ENCODE results near the gene DCC. TPM values are rescaled to one million over a fixed set of nuclear protein-coding genes. Genes with fewer than 3 reads are reported as not detected.

The DCC gene
- total RNA-seq, 1 experiment from 2014 or later, result 0.39 TPM

DNA sequence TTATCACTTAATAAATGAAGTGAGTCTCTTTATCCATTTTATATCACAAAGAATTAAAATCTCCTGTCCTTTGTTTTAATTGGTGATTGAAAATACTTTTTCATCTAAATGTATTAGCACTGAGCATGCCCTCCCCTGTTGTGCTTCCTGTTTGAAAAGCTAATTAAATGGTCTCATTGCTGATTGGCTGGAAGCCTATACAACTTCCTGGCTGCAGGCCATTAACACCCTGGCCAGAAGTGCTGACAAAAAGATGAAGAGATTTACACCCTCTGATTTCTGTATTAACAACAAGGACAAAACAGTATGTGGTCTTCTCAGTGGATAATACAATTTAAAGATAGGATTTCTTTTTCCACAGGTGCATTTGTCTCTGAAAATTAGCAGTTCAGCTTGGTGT, 548.0 kb downstream of the DCC start:
- DNase-seq, result no peak
- Histone ChIP-seq H3K9me3 (no peaks in the 10 kb centered on the region), H3K27me3 (replicated peaks; ENCODE audit: control insufficient read depth, insufficient read depth, low read length) (no peaks in the 10 kb centered on the region), H3K36me3 (ENCODE audit: control insufficient read depth, insufficient read depth, low read length) (no peaks in the 10 kb centered on the region), H3K4me3 (ENCODE audit: low read depth, low read length) (no peak overlapping the region), H3K4me1 (no peaks in the 10 kb centered on the region)
- TF ChIP-seq, protein P1, sequence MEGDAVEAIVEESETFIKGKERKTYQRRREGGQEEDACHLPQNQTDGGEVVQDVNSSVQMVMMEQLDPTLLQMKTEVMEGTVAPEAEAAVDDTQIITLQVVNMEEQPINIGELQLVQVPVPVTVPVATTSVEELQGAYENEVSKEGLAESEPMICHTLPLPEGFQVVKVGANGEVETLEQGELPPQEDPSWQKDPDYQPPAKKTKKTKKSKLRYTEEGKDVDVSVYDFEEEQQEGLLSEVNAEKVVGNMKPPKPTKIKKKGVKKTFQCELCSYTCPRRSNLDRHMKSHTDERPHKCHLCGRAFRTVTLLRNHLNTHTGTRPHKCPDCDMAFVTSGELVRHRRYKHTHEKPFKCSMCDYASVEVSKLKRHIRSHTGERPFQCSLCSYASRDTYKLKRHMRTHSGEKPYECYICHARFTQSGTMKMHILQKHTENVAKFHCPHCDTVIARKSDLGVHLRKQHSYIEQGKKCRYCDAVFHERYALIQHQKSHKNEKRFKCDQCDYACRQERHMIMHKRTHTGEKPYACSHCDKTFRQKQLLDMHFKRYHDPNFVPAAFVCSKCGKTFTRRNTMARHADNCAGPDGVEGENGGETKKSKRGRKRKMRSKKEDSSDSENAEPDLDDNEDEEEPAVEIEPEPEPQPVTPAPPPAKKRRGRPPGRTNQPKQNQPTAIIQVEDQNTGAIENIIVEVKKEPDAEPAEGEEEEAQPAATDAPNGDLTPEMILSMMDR (IDR thresholded peaks at IDR 0.05; ENCODE audit: insufficient read depth in 1 of 2, low read depth in 1 of 2, low read length in 1 of 2, severe bottlenecking in 1 of 2, unreplicated experiment in 1 of 2), result no peak
- no peak overlapping the region for H3K27ac Mint-ChIP-seq (ENCODE audit: unreplicated experiment)
- CTCF ChIA-PET, result no interaction called here
- H3K9me3 Mint-ChIP-seq (ENCODE audit: unreplicated experiment), result peaks cover 4% of the 10 kb centered on the region
- H3K4me1 Mint-ChIP-seq (ENCODE audit: low read depth, unreplicated experiment), result no peaks in the 10 kb centered on the region
- no peak overlapping the region for H3K4me3 Mint-ChIP-seq (ENCODE audit: unreplicated experiment)
- intact Hi-C loops (cut with micrococcal nuclease; ENCODE audit: unreplicated experiment), result no loop called here
- BruUV-seq (replicated peaks), result no TSS peak
- POLR2A ChIA-PET, result no interaction called here
- H3K36me3 Mint-ChIP-seq (ENCODE audit: insufficient read depth, unreplicated experiment), result no peaks in the 10 kb centered on the region
- peaks cover 3% of the 10 kb centered on the region for H3K27me3 Mint-ChIP-seq (ENCODE audit: insufficient read depth, unreplicated experiment)

DNA sequence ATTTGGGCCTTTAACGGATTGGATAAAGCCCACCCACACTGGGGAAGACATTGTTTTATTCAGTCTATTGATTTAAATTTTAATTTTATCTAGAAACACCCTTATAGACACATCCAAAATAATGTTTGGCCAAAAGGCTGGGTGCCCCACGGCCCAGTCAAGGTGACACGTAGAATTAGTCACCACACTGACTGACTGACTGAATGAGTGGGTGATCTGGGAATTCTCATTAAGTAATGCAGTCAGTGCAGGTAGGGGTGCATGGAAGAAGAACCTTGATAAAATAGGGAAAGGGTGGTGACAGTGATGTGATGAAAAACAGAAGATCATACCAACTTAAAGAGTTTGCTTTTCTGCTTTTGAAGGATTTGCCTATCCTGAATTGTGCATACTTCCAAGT, 554.8 kb downstream of the DCC start:
- Histone ChIP-seq H3K9me3 (no peaks in the 10 kb centered on the region), H3K4me1 (no peaks in the 10 kb centered on the region), H3K4me3 (ENCODE audit: low read depth, low read length) (no peak overlapping the region), H3K36me3 (ENCODE audit: control insufficient read depth, insufficient read depth, low read length) (no peaks in the 10 kb centered on the region), H3K27me3 (replicated peaks; ENCODE audit: control insufficient read depth, insufficient read depth, low read length) (no peaks in the 10 kb centered on the region)
- CTCF ChIA-PET, result no interaction called here
- Mint-ChIP-seq H3K36me3 (ENCODE audit: insufficient read depth, unreplicated experiment) (no peaks in the 10 kb centered on the region), H3K4me3 (ENCODE audit: unreplicated experiment) (no peak overlapping the region), H3K27ac (ENCODE audit: unreplicated experiment) (no peak overlapping the region), H3K4me1 (ENCODE audit: low read depth, unreplicated experiment) (no peaks in the 10 kb centered on the region), H3K27me3 (ENCODE audit: insufficient read depth, unreplicated experiment) (peaks cover 3% of the 10 kb centered on the region), H3K9me3 (ENCODE audit: unreplicated experiment) (no peaks in the 10 kb centered on the region)
- no TSS peak for BruUV-seq (replicated peaks)
- intact Hi-C loops (cut with micrococcal nuclease; ENCODE audit: unreplicated experiment), result no loop called here
- TF ChIP-seq, protein P1 (IDR thresholded peaks at IDR 0.05; ENCODE audit: insufficient read depth in 1 of 2, low read depth in 1 of 2, low read length in 1 of 2, severe bottlenecking in 1 of 2, unreplicated experiment in 1 of 2), result no peak
- POLR2A ChIA-PET, result no interaction called here
- no peak for DNase-seq

GRCh38 chr18:52897611-52898484, 557.9 kb downstream of the DCC start:
- Mint-ChIP-seq H3K27ac (ENCODE audit: unreplicated experiment) (no peak overlapping the region), H3K36me3 (ENCODE audit: insufficient read depth, unreplicated experiment) (no peaks in the 10 kb centered on the region), H3K27me3 (ENCODE audit: insufficient read depth, unreplicated experiment) (no peaks in the 10 kb centered on the region), H3K4me1 (ENCODE audit: low read depth, unreplicated experiment) (no peaks in the 10 kb centered on the region), H3K4me3 (ENCODE audit: unreplicated experiment) (no peak overlapping the region), H3K9me3 (ENCODE audit: unreplicated experiment) (no peaks in the 10 kb centered on the region)
- Histone ChIP-seq H3K9me3 (no peaks in the 10 kb centered on the region), H3K36me3 (ENCODE audit: control insufficient read depth, insufficient read depth, low read length) (no peaks in the 10 kb centered on the region), H3K27me3 (replicated peaks; ENCODE audit: control insufficient read depth, insufficient read depth, low read length) (no peaks in the 10 kb centered on the region), H3K4me3 (ENCODE audit: low read depth, low read length) (no peak overlapping the region), H3K4me1 (no peaks in the 10 kb centered on the region)
- TF ChIP-seq, protein P1 (IDR thresholded peaks at IDR 0.05; ENCODE audit: insufficient read depth in 1 of 2, low read depth in 1 of 2, low read length in 1 of 2, severe bottlenecking in 1 of 2, unreplicated experiment in 1 of 2), result no peak
- intact Hi-C loops (cut with micrococcal nuclease; ENCODE audit: unreplicated experiment), result no loop called here
- ChIA-PET CTCF (no interaction called here), POLR2A (no interaction called here)
- no peak for DNase-seq
- BruUV-seq (replicated peaks), result no TSS peak

Data from Caco-2 (cell line).